GM12878 (cell line): ENCODE measurements around the gene STEAP1B. TPM values are rescaled to one million over a fixed set of nuclear protein-coding genes. Genes with fewer than 3 reads are reported as not detected.

Source experiments
- CEBPB ChIP-seq, 2 experiments: fragments of 150-350 bp in 1 of 2; IDR thresholded peaks; 2 replicates each; pipeline ENCODE4 v1.6.1; 2012 to 2014; ENCODE audit warnings: low read depth in 2 of 2, low read length in 2 of 2, borderline replicate concordance in 1 of 2, inconsistent platforms in 1 of 2
- CUX1 ChIP-seq: IDR thresholded peaks from 2 replicates; pipeline ENCODE4 v1.6.1; 2012; ENCODE audit warnings: improper control_type of control experiment, low read depth, low read length; ENCODE audit not compliant: insufficient replicate concordance
- E2F4 ChIP-seq: IDR thresholded peaks from 2 replicates; pipeline ENCODE4 v1.6.1; 2012; ENCODE audit warnings: low read depth, low read length, improper control_type of control experiment
- ETV6 ChIP-seq, 2 experiments: fragments of 450-650 bp in 1 of 2; IDR thresholded peaks in 1 of 2; conservative IDR thresholded peaks in 1 of 2; 2 replicates each; pipeline ENCODE4 v1.6.1; 2014; ENCODE audit warnings: antibody characterized with exemption in 1 of 2, borderline replicate concordance in 1 of 2, low read depth in 1 of 2, mild to moderate bottlenecking in 1 of 2, moderate library complexity in 1 of 2
- IRF4 ChIP-seq: IDR thresholded peaks from 2 replicates; pipeline ENCODE4 v1.6.1; 2011; ENCODE audit warnings: low read depth, low read length
- PAX5 ChIP-seq: IDR thresholded peaks from 2 replicates; pipeline ENCODE4 v1.6.1; 2011; ENCODE audit warnings: low read depth, low read length, borderline replicate concordance
- RUNX3 ChIP-seq: IDR thresholded peaks from 2 replicates; pipeline ENCODE4 v1.6.1; 2012; ENCODE audit warnings: low read length, inconsistent platforms
- TCF12 ChIP-seq: IDR thresholded peaks from 2 replicates; pipeline ENCODE4 v1.6.1; 2011; ENCODE audit warnings: low read depth, mild to moderate bottlenecking, low read length
- polyA plus RNA-seq, 11 experiments: library from polyadenylated mRNA; depleted of rRNA in 4 of 11; unstranded in 6 of 11; stranded (reverse) in 5 of 11; fragments of >200 nt; fragmentation: Nextera tagmentation in 4 of 11; fragmentation: Illumina TruSeq in 1 of 11; extraction: Ambion mirVana in 4 of 11; extraction: Trizol in 1 of 11; gene quantifications; 1 replicate in 1 of 11; 2 replicates in 10 of 11; pipeline versions ENCODE4 v1.2.1 to v1.2.3, GENCODE V29; 2011 to 2016; ENCODE audit warnings: inconsistent platforms in 2 of 11, missing spikeins in 2 of 11, low read depth in 1 of 11
- total RNA-seq, 4 experiments: library from RNA; depleted of rRNA in 3 of 4; stranded (reverse); fragments of >200 nt in 3 of 4; fragmentation: Illumina TruSeq in 1 of 4; extraction: Trizol in 1 of 4; gene quantifications; 2 replicates each; pipeline versions ENCODE4 v1.2.1 to v1.2.3, GENCODE V29; 2013 to 2021

Gene STEAP1B
- total and polyA plus RNA-seq, 10 of the 15 experiments (the other 5 are each of a cell fraction or from before 2014, with no cell fraction given): 0.14 TPM; not detected in 9

GRCh38 chr7:22386865-22387264 lies 113.1 kb downstream of the STEAP1B start (continued):
- TF ChIP-seq CUX1 (no peak), PAX5 (peak; percentile 69; the same call in 1 of the 2 replicates), E2F4 (no peak), IRF4 (no peak), CEBPB (IDR thresholded peaks at IDR 0.05; ENCODE audit: borderline replicate concordance in 1 of 2, low read depth in 2 of 2, low read length in 2 of 2) (no peak), RUNX3 (peak; percentile 77), TCF12 (peak; percentile 73; the same call in 1 of the 2 replicates), ETV6 (conservative IDR thresholded peaks at IDR 0.05 in 1 of 2, IDR thresholded peaks at IDR 0.05 in 1 of 2; ENCODE audit: borderline replicate concordance in 1 of 2, low read depth in 1 of 2) (no peak)
